ENCODE data around the gene SLC25A39. TPM values are rescaled to one million over a fixed set of nuclear protein-coding genes. Genes with fewer than 3 reads are reported as not detected.

SLC25A39 gene
- total and polyA plus RNA-seq, 8 donors: 42.0 to 351 (median 134) TPM

GRCh38 chr17:44327715-44328449 is 3.3 kb upstream of the SLC25A39 start:
- WGBS, 5 donors: 72 to 76% (median 73%) methylated on average over 6 to 7 of the region's 7 CpGs
- Histone ChIP-seq H3K4me3 (no peak overlapping the region), H3K9me3 (no peaks in the 10 kb centered on the region), H3K27me3 (no peaks in the 10 kb centered on the region), H3K4me1 (peaks cover 17 to 47% (median 42%) of the 10 kb centered on the region in 4 donors), H3K27ac (no peak overlapping the region), H3K36me3 (no peaks in the 10 kb centered on the region)
- intact Hi-C loops (cut with DNase I; ENCODE audit: low total_unique reads): no loop called here
- no peak for DNase-seq
- TF ChIP-seq POLR2AphosphoS5 (IDR thresholded peaks at IDR 0.05): no peak
- no peak for TF ChIP-seq POLR2A (IDR thresholded peaks at IDR 0.05)
- TF ChIP-seq EP300 (IDR thresholded peaks at IDR 0.05): no peak
- no peak for TF ChIP-seq CTCF (IDR thresholded peaks at IDR 0.05)

GRCh38 chr17:44326861-44327444 is 2.3 kb upstream of the SLC25A39 start:
- H3K27me3 ChIP-seq: no peaks in the 10 kb centered on the region
- H3K4me3 ChIP-seq: peak overlapping the region; percentile 96 to 99 (median 98)
- H3K27ac ChIP-seq: peak overlapping the region in 4 of 5 donors; percentile 90 to 97 (median 94)
- peak; percentile 97 to 99 for DNase-seq
- H3K9me3 ChIP-seq: no peaks in the 10 kb centered on the region
- H3K4me1 ChIP-seq: peaks cover 18 to 52% (median 42%) of the 10 kb centered on the region in 4 donors
- TF ChIP-seq CTCF (IDR thresholded peaks at IDR 0.05) (peak in 1 of 7 experiments; percentile 9), EP300 (IDR thresholded peaks at IDR 0.05) (no peak), POLR2AphosphoS5 (IDR thresholded peaks at IDR 0.05) (peak; percentile 57 to 92 (median 78))
- peaks cover 4 to 7% (median 6%) of the 10 kb centered on the region in 4 donors for H3K36me3 ChIP-seq
- intact Hi-C loops (cut with DNase I; ENCODE audit: low total_unique reads): no loop called here
- WGBS, 5 donors: 21 to 49% (median 27%) methylated on average over 17 to 31 of the region's 31 CpGs

- no peak for TF ChIP-seq POLR2A (IDR thresholded peaks at IDR 0.05)
- no peak for TF ChIP-seq POLR2AphosphoS5 (IDR thresholded peaks at IDR 0.05)
- TF ChIP-seq EP300 (IDR thresholded peaks at IDR 0.05): no peak
- no peak for TF ChIP-seq CTCF (IDR thresholded peaks at IDR 0.05)
- peak overlapping the region; percentile 90 to 97 (median 96) for H3K27ac ChIP-seq
- H3K36me3 ChIP-seq: peaks cover 31 to 35% (median 34%) of the 10 kb centered on the region in 4 donors
- H3K4me3 ChIP-seq: peak overlapping the region; percentile 96 to 99 (median 98)
- H3K27me3 ChIP-seq: no peaks in the 10 kb centered on the region
- no peaks in the 10 kb centered on the region for H3K9me3 ChIP-seq
- intact Hi-C loops (cut with DNase I; ENCODE audit: low total_unique reads): loop anchor here (5.0 kb wide), 1 partner anchor 112 kb away; no protein-coding TSS in a partner anchor
- peaks cover 18 to 41% (median 34%) of the 10 kb centered on the region in 4 donors for H3K4me1 ChIP-seq
- 1 to 2% (median 1%) methylated on average over 7 to 38 of the region's 38 CpGs for WGBS, 5 donors
- DNase-seq: peak in 1 of 2 donors; percentile 49
Measured at GRCh38 chr17:44324092-44324570, 492 bp downstream of the SLC25A39 start.

GRCh38 chr17:44323359-44324091 is 1.1 kb downstream of the SLC25A39 start:
- Histone ChIP-seq H3K27me3 (peaks cover 0 to under 1% (median 0%) of the 10 kb centered on the region in 3 donors), H3K27ac (peak overlapping the region in 3 of 5 donors; percentile 90 to 96 (median 93)), H3K4me3 (peak overlapping the region; percentile 96 to 99 (median 98)), H3K9me3 (no peaks in the 10 kb centered on the region), H3K36me3 (peaks cover 31 to 41% (median 36%) of the 10 kb centered on the region in 4 donors), H3K4me1 (peaks cover 18 to 41% (median 34%) of the 10 kb centered on the region in 4 donors)
- no peak for TF ChIP-seq POLR2A (IDR thresholded peaks at IDR 0.05)
- TF ChIP-seq POLR2AphosphoS5 (IDR thresholded peaks at IDR 0.05): no peak
- TF ChIP-seq EP300 (IDR thresholded peaks at IDR 0.05): no peak
- TF ChIP-seq CTCF (IDR thresholded peaks at IDR 0.05): no peak
- whole genome bisulfite sequencing, 5 donors: 57 to 64% (median 59%) methylated on average over 25 to 27 of the region's 27 CpGs
- intact Hi-C loops (cut with DNase I; ENCODE audit: low total_unique reads): loop anchor here (5.0 kb wide), 1 partner anchor 111 kb away; no protein-coding TSS in a partner anchor
- no peak for DNase-seq
